DOHH2 (cell line): Measurements from ENCODE around the gene POU2F3.

Experiments
- EZH2phosphoT487 ChIP-seq: fragments of 200-600 bp; sonication (generic); IDR thresholded peaks from 2 replicates; pipeline ENCODE4 v1.6.1; 2017; ENCODE audit warnings: borderline replicate concordance, mild to moderate bottlenecking, antibody characterized with exemption, low read length, moderate library complexity, mixed read lengths
- TF ChIP-seq, protein P1 (sequence below): fragments of 200-600 bp; sonication (generic); IDR thresholded peaks from one replicate; pipeline ENCODE4 v1.5.1; 2014; ENCODE audit warnings: antibody characterized with exemption, mild to moderate bottlenecking, low read depth, low read length; ENCODE audit not compliant: poor library complexity, severe bottlenecking

DNA sequence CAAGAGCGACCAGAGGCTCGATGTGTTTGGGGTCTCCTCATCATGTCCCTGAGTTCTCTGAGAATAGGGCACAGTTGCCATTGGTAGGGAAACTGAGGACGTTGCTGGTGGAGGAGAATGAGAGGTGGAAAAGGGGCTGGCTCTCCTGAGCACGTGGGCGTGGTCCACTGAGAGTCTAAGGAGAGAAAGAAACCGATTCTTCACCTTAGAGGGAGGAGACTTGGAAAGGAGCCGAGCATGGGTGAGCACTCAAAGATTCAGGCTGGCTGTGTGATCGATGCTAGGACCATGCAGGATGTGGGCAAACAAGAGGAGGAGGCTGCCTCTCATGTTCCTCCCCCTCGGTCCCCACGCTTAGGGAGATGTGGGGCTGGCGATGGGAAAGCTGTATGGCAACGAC lies 65.3 kb downstream of the POU2F3 start:
- TF ChIP-seq, protein P1, sequence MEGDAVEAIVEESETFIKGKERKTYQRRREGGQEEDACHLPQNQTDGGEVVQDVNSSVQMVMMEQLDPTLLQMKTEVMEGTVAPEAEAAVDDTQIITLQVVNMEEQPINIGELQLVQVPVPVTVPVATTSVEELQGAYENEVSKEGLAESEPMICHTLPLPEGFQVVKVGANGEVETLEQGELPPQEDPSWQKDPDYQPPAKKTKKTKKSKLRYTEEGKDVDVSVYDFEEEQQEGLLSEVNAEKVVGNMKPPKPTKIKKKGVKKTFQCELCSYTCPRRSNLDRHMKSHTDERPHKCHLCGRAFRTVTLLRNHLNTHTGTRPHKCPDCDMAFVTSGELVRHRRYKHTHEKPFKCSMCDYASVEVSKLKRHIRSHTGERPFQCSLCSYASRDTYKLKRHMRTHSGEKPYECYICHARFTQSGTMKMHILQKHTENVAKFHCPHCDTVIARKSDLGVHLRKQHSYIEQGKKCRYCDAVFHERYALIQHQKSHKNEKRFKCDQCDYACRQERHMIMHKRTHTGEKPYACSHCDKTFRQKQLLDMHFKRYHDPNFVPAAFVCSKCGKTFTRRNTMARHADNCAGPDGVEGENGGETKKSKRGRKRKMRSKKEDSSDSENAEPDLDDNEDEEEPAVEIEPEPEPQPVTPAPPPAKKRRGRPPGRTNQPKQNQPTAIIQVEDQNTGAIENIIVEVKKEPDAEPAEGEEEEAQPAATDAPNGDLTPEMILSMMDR = no peak
- no peak for TF ChIP-seq EZH2phosphoT487
